ENCODE data around the gene PPP2R5D. TPM values are rescaled to one million over a fixed set of nuclear protein-coding genes. Genes with fewer than 3 reads are reported as not detected.

PPP2R5D gene
- total RNA-seq, 1 donor from 2014 or later = 33.4 TPM

DNA sequence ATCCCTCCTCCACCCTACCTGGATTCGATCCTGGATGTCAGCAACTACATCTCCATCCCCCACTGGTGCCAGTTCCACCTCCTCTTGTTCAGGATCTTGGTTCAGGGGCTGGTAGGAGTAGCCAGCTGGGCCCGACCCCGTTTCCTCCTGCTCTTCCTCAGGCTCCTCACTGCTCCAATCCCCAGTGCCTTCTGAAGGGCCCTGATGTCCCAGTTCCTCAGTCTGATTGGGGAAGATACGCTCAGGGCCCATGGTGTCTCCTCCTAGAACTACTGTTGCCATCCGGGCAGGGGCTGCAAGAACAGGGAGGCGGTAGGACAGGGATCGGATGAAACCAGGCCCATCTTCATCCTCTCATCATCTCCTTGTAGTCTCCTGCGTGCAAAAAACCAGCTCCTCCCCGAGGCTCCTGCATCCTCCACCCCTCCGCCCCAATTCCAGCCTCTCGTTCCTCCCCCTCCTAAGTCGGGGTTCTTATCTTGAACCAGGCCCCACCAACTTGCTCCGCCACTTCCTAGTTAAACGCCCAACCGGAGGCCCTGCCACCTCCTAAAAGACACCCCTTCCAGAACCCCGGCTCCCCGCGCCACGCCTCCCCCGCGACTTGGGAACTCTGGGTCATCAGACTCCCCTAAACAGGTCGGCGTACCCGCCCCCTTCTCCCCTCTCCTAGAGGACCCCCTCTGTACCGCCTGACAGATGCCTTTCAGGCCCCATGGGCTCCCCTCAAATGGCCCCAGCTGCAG lies 28.9 kb downstream of the PPP2R5D start:
- Histone ChIP-seq H3K4me3 (ENCODE audit: low read depth, low read length) (peak overlapping the region; percentile 66), H3K36me3 (ENCODE audit: control insufficient read depth, insufficient read depth, low read length) (peaks cover 6% of the 10 kb centered on the region), H3K27me3 (ENCODE audit: control insufficient read depth, insufficient read depth, low read length) (no peaks in the 10 kb centered on the region)
- TF ChIP-seq, protein P1, sequence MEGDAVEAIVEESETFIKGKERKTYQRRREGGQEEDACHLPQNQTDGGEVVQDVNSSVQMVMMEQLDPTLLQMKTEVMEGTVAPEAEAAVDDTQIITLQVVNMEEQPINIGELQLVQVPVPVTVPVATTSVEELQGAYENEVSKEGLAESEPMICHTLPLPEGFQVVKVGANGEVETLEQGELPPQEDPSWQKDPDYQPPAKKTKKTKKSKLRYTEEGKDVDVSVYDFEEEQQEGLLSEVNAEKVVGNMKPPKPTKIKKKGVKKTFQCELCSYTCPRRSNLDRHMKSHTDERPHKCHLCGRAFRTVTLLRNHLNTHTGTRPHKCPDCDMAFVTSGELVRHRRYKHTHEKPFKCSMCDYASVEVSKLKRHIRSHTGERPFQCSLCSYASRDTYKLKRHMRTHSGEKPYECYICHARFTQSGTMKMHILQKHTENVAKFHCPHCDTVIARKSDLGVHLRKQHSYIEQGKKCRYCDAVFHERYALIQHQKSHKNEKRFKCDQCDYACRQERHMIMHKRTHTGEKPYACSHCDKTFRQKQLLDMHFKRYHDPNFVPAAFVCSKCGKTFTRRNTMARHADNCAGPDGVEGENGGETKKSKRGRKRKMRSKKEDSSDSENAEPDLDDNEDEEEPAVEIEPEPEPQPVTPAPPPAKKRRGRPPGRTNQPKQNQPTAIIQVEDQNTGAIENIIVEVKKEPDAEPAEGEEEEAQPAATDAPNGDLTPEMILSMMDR (IDR thresholded peaks at IDR 0.05; ENCODE audit: insufficient read depth, low read length, poor library complexity, severe bottlenecking) = no peak
- DNase-seq (ENCODE audit: low read depth) = no peak

GRCh38 chr6:43013843-43014433 lies 29.6 kb downstream of the PPP2R5D start, which contains the start of the genes KLHDC3 and MEA1:
Gene KLHDC3 (plus strand): TSS chr6:43014249. CDS start chr6:43017193, 2,944 bp downstream.
Gene MEA1 (minus strand): TSS chr6:43013946. CDS start chr6:43013813, 133 bp downstream.
- peak; percentile 100 for DNase-seq (ENCODE audit: low read depth)
- Histone ChIP-seq H3K36me3 (ENCODE audit: control insufficient read depth, insufficient read depth, low read length) (peaks cover 5% of the 10 kb centered on the region), H3K27me3 (ENCODE audit: control insufficient read depth, insufficient read depth, low read length) (no peaks in the 10 kb centered on the region), H3K4me3 (ENCODE audit: low read depth, low read length) (peak within 1 kb of the TSS; percentile 95)
- TF ChIP-seq, protein P1 (IDR thresholded peaks at IDR 0.05; ENCODE audit: insufficient read depth, low read length, poor library complexity, severe bottlenecking) = no peak

GRCh38 chr6:43014434-43014909 lies 30.1 kb downstream of the PPP2R5D start:
- TF ChIP-seq, protein P1 (IDR thresholded peaks at IDR 0.05; ENCODE audit: insufficient read depth, low read length, poor library complexity, severe bottlenecking) = no peak
- no peak for DNase-seq (ENCODE audit: low read depth)
- Histone ChIP-seq H3K27me3 (ENCODE audit: control insufficient read depth, insufficient read depth, low read length) (no peaks in the 10 kb centered on the region), H3K36me3 (ENCODE audit: control insufficient read depth, insufficient read depth, low read length) (peaks cover 5% of the 10 kb centered on the region), H3K4me3 (ENCODE audit: low read depth, low read length) (peak overlapping the region; percentile 95)

DNA sequence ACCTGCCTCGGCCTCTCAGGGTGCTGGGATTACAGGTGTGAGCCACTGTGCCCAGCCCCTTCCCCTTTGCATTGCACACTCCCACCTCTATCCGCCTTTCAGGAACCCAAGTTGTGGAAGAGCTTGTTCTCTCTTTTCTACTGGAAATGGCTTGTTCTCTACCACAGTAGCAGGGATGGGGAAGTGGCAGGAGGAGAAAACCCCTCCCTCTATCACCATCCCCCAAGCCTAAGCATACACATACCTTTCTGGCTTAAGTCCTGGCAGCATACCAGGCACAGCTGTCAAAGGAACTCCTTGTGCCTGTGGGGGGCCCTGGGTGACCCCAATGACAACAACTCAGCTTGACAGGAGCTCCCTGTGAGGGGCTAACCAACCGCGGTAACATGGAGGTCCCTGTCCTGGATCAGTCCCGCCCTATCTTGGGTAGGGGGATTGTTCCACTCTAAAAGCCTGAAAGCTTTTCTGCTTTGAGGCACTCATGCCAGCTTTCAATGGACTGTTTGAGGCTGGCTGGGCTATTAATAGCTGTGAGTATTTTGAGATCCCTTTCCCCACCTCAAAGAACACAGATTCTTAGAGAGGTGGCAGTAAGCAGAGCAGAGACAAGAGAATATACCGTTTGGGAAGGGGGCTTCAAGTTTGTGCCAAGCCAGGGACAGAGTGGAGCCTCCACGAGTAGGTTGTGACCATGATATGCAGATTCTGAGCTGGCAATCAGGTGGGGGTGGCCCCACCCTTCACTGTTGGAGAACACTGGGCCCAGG lies 32.0 kb downstream of the PPP2R5D start:
- Histone ChIP-seq H3K27me3 (ENCODE audit: control insufficient read depth, insufficient read depth, low read length) (no peaks in the 10 kb centered on the region), H3K36me3 (ENCODE audit: control insufficient read depth, insufficient read depth, low read length) (peaks cover 3% of the 10 kb centered on the region), H3K4me3 (ENCODE audit: low read depth, low read length) (no peak overlapping the region)
- TF ChIP-seq, protein P1 (IDR thresholded peaks at IDR 0.05; ENCODE audit: insufficient read depth, low read length, poor library complexity, severe bottlenecking) = no peak
- no peak for DNase-seq (ENCODE audit: low read depth)

DNA sequence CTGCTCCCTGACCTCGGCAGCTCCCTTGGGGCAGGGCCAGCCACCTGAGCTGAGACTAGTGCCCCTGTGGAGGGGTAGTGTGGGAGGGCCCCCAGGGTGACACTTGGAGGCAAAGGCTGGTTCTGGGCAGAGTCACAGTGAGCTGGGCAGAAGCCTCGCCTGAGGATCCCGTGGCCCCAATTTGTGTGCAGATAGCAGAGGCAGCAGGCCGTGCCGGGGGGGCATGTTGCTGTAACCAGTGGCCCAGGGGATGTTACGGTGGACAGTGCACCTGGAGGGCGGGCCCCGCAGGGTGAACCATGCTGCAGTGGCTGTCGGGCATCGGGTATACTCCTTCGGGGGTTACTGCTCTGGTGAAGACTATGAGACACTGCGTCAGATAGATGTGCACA lies 32.6 kb downstream of the PPP2R5D start:
- Histone ChIP-seq H3K27me3 (ENCODE audit: control insufficient read depth, insufficient read depth, low read length) (no peaks in the 10 kb centered on the region), H3K4me3 (ENCODE audit: low read depth, low read length) (no peak overlapping the region), H3K36me3 (ENCODE audit: control insufficient read depth, insufficient read depth, low read length) (peaks cover 3% of the 10 kb centered on the region)
- no peak for DNase-seq (ENCODE audit: low read depth)
- TF ChIP-seq, protein P1 (IDR thresholded peaks at IDR 0.05; ENCODE audit: insufficient read depth, low read length, poor library complexity, severe bottlenecking) = no peak
